ENCODE data around the gene FAM186B. TPM values are rescaled to one million over a fixed set of nuclear protein-coding genes. Genes with fewer than 3 reads are reported as not detected.

Gene FAM186B
- polyA plus RNA-seq, 3 donors = not detected

DNA sequence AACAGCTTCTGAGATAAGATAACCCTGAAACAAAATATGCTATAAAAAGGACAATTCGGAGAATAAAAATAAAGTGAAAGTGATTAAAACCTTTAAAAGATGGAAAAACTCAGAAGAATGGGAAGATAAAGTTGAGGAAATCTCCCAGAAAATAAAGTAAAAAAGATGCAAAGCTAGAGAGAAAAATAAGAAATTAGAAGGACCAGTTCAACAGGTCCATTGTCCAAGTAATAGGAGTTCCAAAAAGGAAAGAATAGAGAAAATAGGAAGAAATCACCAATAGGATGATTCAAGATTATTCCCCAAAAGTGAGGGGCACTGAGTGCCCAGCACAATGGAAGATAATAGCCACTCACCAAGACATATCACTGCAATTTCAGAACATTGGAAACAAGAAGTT lies 13.1 kb upstream of the FAM186B start:
- H3K27me3 ChIP-seq (ENCODE audit: control insufficient read depth in 2 of 2, insufficient read depth in 2 of 2, low read length in 2 of 2) = peaks cover 15 to 54% of the 10 kb centered on the region in 2 donors
- Mint-ChIP-seq H3K4me1 (peaks cover 15% of the 10 kb centered on the region), H3K4me3 (peak overlapping the region in 1 of 2 donors; percentile 6), H3K27me3 (ENCODE audit: low read depth in 3 of 3) (peaks cover 41 to 64% (median 56%) of the 10 kb centered on the region in 3 donors), H3K27ac (no peak overlapping the region), H3K36me3 (no peaks in the 10 kb centered on the region), H3K9me3 (peaks cover 0 to 18% (median 10%) of the 10 kb centered on the region in 7 donors)
- intact Hi-C loops (cut with micrococcal nuclease) = no loop called here
- TF ChIP-seq, protein P1, sequence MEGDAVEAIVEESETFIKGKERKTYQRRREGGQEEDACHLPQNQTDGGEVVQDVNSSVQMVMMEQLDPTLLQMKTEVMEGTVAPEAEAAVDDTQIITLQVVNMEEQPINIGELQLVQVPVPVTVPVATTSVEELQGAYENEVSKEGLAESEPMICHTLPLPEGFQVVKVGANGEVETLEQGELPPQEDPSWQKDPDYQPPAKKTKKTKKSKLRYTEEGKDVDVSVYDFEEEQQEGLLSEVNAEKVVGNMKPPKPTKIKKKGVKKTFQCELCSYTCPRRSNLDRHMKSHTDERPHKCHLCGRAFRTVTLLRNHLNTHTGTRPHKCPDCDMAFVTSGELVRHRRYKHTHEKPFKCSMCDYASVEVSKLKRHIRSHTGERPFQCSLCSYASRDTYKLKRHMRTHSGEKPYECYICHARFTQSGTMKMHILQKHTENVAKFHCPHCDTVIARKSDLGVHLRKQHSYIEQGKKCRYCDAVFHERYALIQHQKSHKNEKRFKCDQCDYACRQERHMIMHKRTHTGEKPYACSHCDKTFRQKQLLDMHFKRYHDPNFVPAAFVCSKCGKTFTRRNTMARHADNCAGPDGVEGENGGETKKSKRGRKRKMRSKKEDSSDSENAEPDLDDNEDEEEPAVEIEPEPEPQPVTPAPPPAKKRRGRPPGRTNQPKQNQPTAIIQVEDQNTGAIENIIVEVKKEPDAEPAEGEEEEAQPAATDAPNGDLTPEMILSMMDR (IDR thresholded peaks at IDR 0.05) = no peak
- no peak overlapping the region for H3K4me2 ChIP-seq (replicated peaks; ENCODE audit: extremely low read depth, low read length, poor library complexity, severe bottlenecking)
- DNase-seq = no peak
- H3K4me1 ChIP-seq (ENCODE audit: control insufficient read depth in 1 of 2, insufficient read depth in 2 of 2, low read length in 2 of 2) = peaks cover 15 to 17% of the 10 kb centered on the region in 2 donors
- no peak overlapping the region for H3K4me3 ChIP-seq (replicated peaks in 1 of 3; ENCODE audit: low read depth in 2 of 3, low read length in 3 of 3)
- no peak overlapping the region for H2AFZ ChIP-seq (ENCODE audit: insufficient read depth, low read depth, low read length, poor library complexity, severe bottlenecking)
- no peaks in the 10 kb centered on the region for H4K20me1 ChIP-seq (ENCODE audit: insufficient read depth, low read length)
- H3K9me3 ChIP-seq (replicated peaks in 1 of 2; ENCODE audit: control insufficient read depth in 1 of 2, insufficient read depth in 1 of 2, low read length in 2 of 2) = peaks cover 0 to 3% of the 10 kb centered on the region in 2 donors
- H3K36me3 ChIP-seq (replicated peaks in 1 of 2; ENCODE audit: control insufficient read depth in 1 of 2, insufficient read depth in 2 of 2, low read length in 2 of 2) = no peaks in the 10 kb centered on the region
- H3K9ac ChIP-seq (ENCODE audit: insufficient read depth, low read length, poor library complexity, severe bottlenecking) = no peak overlapping the region
- H3K79me2 ChIP-seq (ENCODE audit: insufficient read depth, low read length) = no peaks in the 10 kb centered on the region
- WGBS (ENCODE audit: insufficient coverage) = no CpG with 5 or more reads among the region's 1 CpG
- no peak overlapping the region for H3K27ac ChIP-seq (ENCODE audit: low read depth in 1 of 2, low read length in 2 of 2)

DNA sequence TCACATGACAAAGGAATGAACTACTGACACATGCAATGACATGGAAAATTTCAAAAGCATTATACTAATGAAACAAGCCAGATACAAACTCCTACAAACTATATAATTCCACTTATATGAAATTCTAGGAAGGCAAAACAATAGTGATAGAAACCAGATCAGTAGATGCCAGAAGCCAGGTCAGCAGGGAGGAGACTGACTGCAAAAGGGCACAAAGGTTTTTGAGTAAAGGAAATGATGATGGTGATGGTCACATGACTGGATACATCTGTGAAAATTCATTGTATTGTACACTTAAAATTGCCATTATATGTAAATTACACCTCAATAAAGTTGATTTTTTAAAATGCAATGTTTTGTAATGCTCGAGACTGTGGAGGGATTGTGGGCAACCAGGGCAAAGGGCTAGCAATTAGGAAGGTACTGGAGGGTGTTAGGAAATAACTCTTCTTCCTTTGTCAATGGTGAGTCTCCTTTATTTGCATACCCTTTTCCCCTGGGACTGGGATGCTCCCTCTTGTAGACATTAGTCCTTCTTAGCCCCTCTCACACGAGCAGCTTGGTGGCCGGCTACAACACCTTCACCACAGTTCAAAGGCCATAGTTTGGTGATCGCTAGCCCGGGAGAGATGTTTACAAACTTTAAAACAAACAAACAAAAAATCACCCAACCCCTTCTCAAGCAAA lies 11.2 kb upstream of the FAM186B start:
- Mint-ChIP-seq H3K27me3 (ENCODE audit: low read depth in 3 of 3) (peaks cover 32 to 57% (median 49%) of the 10 kb centered on the region in 3 donors), H3K4me1 (peaks cover 2% of the 10 kb centered on the region), H3K4me3 (no peak overlapping the region), H3K36me3 (no peaks in the 10 kb centered on the region), H3K27ac (no peak overlapping the region), H3K9me3 (peaks cover 0 to 25% (median 14%) of the 10 kb centered on the region in 7 donors)
- Histone ChIP-seq H3K79me2 (ENCODE audit: insufficient read depth, low read length) (no peaks in the 10 kb centered on the region), H3K27me3 (ENCODE audit: control insufficient read depth in 2 of 2, insufficient read depth in 2 of 2, low read length in 2 of 2) (peaks cover 13 to 45% of the 10 kb centered on the region in 2 donors), H3K4me3 (replicated peaks in 1 of 3; ENCODE audit: low read depth in 2 of 3, low read length in 3 of 3) (no peak overlapping the region), H3K9ac (ENCODE audit: insufficient read depth, low read length, poor library complexity, severe bottlenecking) (no peak overlapping the region), H3K27ac (ENCODE audit: low read depth in 1 of 2, low read length in 2 of 2) (no peak overlapping the region), H3K9me3 (replicated peaks in 1 of 2; ENCODE audit: control insufficient read depth in 1 of 2, insufficient read depth in 1 of 2, low read length in 2 of 2) (peaks cover 0 to 3% of the 10 kb centered on the region in 2 donors), H2AFZ (ENCODE audit: insufficient read depth, low read depth, low read length, poor library complexity, severe bottlenecking) (no peak overlapping the region), H3K4me1 (ENCODE audit: control insufficient read depth in 1 of 2, insufficient read depth in 2 of 2, low read length in 2 of 2) (peaks cover 2% of the 10 kb centered on the region in 2 donors), H4K20me1 (ENCODE audit: insufficient read depth, low read length) (no peaks in the 10 kb centered on the region), H3K36me3 (replicated peaks in 1 of 2; ENCODE audit: control insufficient read depth in 1 of 2, insufficient read depth in 2 of 2, low read length in 2 of 2) (no peaks in the 10 kb centered on the region), H3K4me2 (replicated peaks; ENCODE audit: extremely low read depth, low read length, poor library complexity, severe bottlenecking) (no peak overlapping the region)
- intact Hi-C loops (cut with micrococcal nuclease) = no loop called here
- WGBS (ENCODE audit: insufficient coverage) = 56% methylated on average over 4 of the region's 5 CpGs
- DNase-seq = no peak
- TF ChIP-seq, protein P1 (IDR thresholded peaks at IDR 0.05) = no peak

Data from CD14-positive monocyte (primary cell).